ENCODE measurements around the gene TRAPPC6A. TPM values are rescaled to one million over a fixed set of nuclear protein-coding genes. Genes with fewer than 3 reads are reported as not detected.
A peak's percentile ranks its signal among the peaks of the same experiment; 100 is the strongest.

Gene TRAPPC6A
- total and polyA plus RNA-seq, 2 of the 13 experiments (the other 11 are each of a cell fraction or from before 2014, with no cell fraction given): 6.5 to 21.0 TPM

DNA sequence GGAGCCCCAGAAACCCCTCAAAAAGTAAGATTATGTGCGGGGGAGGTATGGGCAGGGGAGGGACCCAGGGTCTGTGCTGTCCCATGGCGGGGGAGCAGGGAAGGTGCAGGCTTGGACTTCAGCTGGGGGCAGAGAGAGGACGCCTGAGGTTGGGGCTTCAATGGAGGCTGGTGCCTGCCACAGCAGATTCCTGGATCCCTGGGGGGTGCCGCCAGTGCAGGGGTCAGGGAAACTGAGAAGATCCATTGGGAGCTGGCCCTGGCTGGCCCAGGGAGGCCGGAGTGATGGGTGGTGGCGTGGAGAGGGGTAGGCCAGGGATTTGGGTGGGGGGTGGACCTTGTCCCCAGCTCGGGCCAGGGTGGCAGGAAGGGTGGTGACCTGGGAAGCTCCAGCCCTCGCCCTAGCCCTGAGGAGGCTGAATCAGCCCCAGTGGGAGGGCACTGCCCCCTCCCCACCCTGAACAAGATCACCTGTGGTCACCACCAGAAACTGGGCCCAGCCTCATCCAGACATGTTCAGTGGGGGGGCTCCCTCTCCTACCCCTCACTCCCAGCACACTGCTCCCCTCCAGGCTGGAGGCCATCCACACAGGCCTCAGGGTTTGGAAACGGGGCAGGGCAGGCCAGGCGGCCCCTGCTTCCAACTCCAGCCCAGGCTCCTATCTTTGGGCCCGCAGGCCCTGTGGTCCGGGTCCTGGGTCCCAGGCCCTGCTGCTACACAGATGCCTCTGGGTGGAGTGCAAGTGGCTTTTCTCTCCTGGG lies 18.6 kb downstream of the TRAPPC6A start:
- in situ Hi-C loops (cut with HindIII; ENCODE audit: extremely low pct_ligation_motif_present, low pct_unique_long_range_greater_than_20kb): no loop called here
- ATAC-seq: no peak
- no peak for TF ChIP-seq ZNF652 (CRISPR knock-in tag; IDR thresholded peaks at IDR 0.05; ENCODE audit: borderline replicate concordance, low read depth)
- no peak for TF ChIP-seq ZNF331 (CRISPR knock-in tag; IDR thresholded peaks at IDR 0.05)
- TF ChIP-seq, protein P1, sequence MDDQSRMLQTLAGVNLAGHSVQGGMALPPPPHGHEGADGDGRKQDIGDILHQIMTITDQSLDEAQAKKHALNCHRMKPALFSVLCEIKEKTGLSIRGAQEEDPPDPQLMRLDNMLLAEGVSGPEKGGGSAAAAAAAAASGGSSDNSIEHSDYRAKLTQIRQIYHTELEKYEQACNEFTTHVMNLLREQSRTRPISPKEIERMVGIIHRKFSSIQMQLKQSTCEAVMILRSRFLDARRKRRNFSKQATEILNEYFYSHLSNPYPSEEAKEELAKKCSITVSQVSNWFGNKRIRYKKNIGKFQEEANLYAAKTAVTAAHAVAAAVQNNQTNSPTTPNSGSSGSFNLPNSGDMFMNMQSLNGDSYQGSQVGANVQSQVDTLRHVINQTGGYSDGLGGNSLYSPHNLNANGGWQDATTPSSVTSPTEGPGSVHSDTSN (CRISPR knock-in tag; IDR thresholded peaks at IDR 0.05; ENCODE audit: borderline replicate concordance): no peak
- TF ChIP-seq CENPX (CRISPR knock-in tag; IDR thresholded peaks at IDR 0.05): no peak
- no peak for TF ChIP-seq HNRNPL (IDR thresholded peaks at IDR 0.05; ENCODE audit: low read depth, low read length)
- no peak for TF ChIP-seq ZNF343 (CRISPR knock-in tag; IDR thresholded peaks at IDR 0.05)
- TF ChIP-seq, protein P2, sequence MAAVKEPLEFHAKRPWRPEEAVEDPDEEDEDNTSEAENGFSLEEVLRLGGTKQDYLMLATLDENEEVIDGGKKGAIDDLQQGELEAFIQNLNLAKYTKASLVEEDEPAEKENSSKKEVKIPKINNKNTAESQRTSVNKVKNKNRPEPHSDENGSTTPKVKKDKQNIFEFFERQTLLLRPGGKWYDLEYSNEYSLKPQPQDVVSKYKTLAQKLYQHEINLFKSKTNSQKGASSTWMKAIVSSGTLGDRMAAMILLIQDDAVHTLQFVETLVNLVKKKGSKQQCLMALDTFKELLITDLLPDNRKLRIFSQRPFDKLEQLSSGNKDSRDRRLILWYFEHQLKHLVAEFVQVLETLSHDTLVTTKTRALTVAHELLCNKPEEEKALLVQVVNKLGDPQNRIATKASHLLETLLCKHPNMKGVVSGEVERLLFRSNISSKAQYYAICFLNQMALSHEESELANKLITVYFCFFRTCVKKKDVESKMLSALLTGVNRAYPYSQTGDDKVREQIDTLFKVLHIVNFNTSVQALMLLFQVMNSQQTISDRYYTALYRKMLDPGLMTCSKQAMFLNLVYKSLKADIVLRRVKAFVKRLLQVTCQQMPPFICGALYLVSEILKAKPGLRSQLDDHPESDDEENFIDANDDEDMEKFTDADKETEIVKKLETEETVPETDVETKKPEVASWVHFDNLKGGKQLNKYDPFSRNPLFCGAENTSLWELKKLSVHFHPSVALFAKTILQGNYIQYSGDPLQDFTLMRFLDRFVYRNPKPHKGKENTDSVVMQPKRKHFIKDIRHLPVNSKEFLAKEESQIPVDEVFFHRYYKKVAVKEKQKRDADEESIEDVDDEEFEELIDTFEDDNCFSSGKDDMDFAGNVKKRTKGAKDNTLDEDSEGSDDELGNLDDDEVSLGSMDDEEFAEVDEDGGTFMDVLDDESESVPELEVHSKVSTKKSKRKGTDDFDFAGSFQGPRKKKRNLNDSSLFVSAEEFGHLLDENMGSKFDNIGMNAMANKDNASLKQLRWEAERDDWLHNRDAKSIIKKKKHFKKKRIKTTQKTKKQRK (IDR thresholded peaks at IDR 0.05; ENCODE audit: low read length): no peak
- no peak for TF ChIP-seq ZNF224 (CRISPR knock-in tag; IDR thresholded peaks at IDR 0.05)
- no peak for TF ChIP-seq SMC3 (IDR thresholded peaks at IDR 0.05; ENCODE audit: low read length)
- no peak for TF ChIP-seq SIX1 (CRISPR knock-in tag; IDR thresholded peaks at IDR 0.05; ENCODE audit: borderline replicate concordance)
- no peak for TF ChIP-seq MTA3 (CRISPR knock-in tag; IDR thresholded peaks at IDR 0.05)
- TF ChIP-seq JDP2 (CRISPR knock-in tag; IDR thresholded peaks at IDR 0.05; ENCODE audit: borderline replicate concordance): no peak
- no peak for TF ChIP-seq ZFP37 (CRISPR knock-in tag; IDR thresholded peaks at IDR 0.05; ENCODE audit: borderline replicate concordance)
- no peak for TF ChIP-seq ZNF678 (CRISPR knock-in tag; IDR thresholded peaks at IDR 0.05)
- TF ChIP-seq, protein P3, sequence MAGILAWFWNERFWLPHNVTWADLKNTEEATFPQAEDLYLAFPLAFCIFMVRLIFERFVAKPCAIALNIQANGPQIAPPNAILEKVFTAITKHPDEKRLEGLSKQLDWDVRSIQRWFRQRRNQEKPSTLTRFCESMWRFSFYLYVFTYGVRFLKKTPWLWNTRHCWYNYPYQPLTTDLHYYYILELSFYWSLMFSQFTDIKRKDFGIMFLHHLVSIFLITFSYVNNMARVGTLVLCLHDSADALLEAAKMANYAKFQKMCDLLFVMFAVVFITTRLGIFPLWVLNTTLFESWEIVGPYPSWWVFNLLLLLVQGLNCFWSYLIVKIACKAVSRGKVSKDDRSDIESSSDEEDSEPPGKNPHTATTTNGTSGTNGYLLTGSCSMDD (CRISPR knock-in tag; IDR thresholded peaks at IDR 0.05): no peak
- no peak for TF ChIP-seq ZNF256 (CRISPR knock-in tag; conservative IDR thresholded peaks at IDR 0.05)
- no peak for TF ChIP-seq PAWR (CRISPR knock-in tag; IDR thresholded peaks at IDR 0.05; ENCODE audit: borderline replicate concordance)
- no peak for TF ChIP-seq CCAR2 (optimal IDR thresholded peaks at IDR 0.05; ENCODE audit: low read depth, low read length)
- no peak for TF ChIP-seq ZNF724P (CRISPR knock-in tag; IDR thresholded peaks at IDR 0.05; ENCODE audit: borderline replicate concordance)

More for the DNA sequence above, 18.6 kb downstream of the TRAPPC6A start:
- Histone ChIP-seq H4K20me1 (ENCODE audit: insufficient read depth, low read length) (no peaks in the 10 kb centered on the region), H3K79me2 (ENCODE audit: insufficient read depth, low read length) (no peaks in the 10 kb centered on the region), H3K36me3 (replicated peaks in 1 of 2; ENCODE audit: control insufficient read depth in 1 of 2, insufficient read depth in 2 of 2, low read length in 2 of 2) (no peaks in the 10 kb centered on the region), H3K27me3 (ENCODE audit: control insufficient read depth in 1 of 2, insufficient read depth in 2 of 2, low read length in 2 of 2) (peaks cover 12 to 59% of the 10 kb centered on the region in 2 experiments; a peak in 4 of 5 replicates), H3K4me3 (replicated peaks in 1 of 3; ENCODE audit: insufficient read depth in 1 of 3, low read depth in 2 of 3, low read length in 3 of 3) (peak overlapping the region in 1 of 3 experiments; percentile 3; a peak in 1 of 6 replicates), H3K9ac (ENCODE audit: insufficient read depth, low read depth, low read length) (no peak overlapping the region), H3K4me1 (ENCODE audit: insufficient read depth, low read length) (peaks cover 91% of the 10 kb centered on the region), H3K9me3 (ENCODE audit: low read length) (no peaks in the 10 kb centered on the region), H2AFZ (ENCODE audit: low read length) (no peak overlapping the region), H3K4me2 (ENCODE audit: low read depth, low read length) (no peak overlapping the region), H3K27ac (ENCODE audit: extremely low read length, insufficient read depth, low read length) (no peak overlapping the region)
- POLR2A ChIA-PET: no interaction called here
- WGBS (ENCODE audit: low lambda C conversion rate): 44% methylated on average over 7 of the region's 12 CpGs
- DNase-seq (ENCODE audit: low spot score) (no peak), FAIRE-seq (no peak)
- CTCF ChIA-PET (ENCODE audit: low intra/inter-chr PET ratio, low total read pairs): no interaction called here
- no TSS peak for BruUV-seq (replicated peaks)
- intact Hi-C loops (cut with micrococcal nuclease; ENCODE audit: unreplicated experiment): no loop called here

All from HepG2 (cell line).